DMS153 treated with DMSO at 0.1 percent for 48 hours (cell line): ENCODE data around the gene CELF1.

Source experiments
- DNase-seq: peaks from one replicate; lab custom pipeline; 2025; ENCODE audit not compliant: unreplicated experiment; lab: John Stamatoyannopoulos, UW

Gene CELF1

GRCh38 chr11:47426062-47426956, 126.6 kb downstream of the CELF1 start, which contains the start of gene PSMC3:
Gene PSMC3 (minus strand): TSS chr11:47426439. CDS start chr11:47426279, 160 bp downstream.
- peak; percentile 92 for DNase-seq

- DNase-seq: no peak
Measured at GRCh38 chr11:47425611-47426010, 127.3 kb downstream of the CELF1 start.

GRCh38 chr11:47418454-47419259, 134.3 kb downstream of the CELF1 start:
- no peak for DNase-seq

- no peak for DNase-seq
Measured at GRCh38 chr11:47417712-47418111, 135.2 kb downstream of the CELF1 start.

- peak; percentile 24 for DNase-seq
Measured at GRCh38 chr11:47415949-47416472, 136.9 kb downstream of the CELF1 start.
